ENCODE data around the gene MCM9.

- TF ChIP-seq, protein P1, sequence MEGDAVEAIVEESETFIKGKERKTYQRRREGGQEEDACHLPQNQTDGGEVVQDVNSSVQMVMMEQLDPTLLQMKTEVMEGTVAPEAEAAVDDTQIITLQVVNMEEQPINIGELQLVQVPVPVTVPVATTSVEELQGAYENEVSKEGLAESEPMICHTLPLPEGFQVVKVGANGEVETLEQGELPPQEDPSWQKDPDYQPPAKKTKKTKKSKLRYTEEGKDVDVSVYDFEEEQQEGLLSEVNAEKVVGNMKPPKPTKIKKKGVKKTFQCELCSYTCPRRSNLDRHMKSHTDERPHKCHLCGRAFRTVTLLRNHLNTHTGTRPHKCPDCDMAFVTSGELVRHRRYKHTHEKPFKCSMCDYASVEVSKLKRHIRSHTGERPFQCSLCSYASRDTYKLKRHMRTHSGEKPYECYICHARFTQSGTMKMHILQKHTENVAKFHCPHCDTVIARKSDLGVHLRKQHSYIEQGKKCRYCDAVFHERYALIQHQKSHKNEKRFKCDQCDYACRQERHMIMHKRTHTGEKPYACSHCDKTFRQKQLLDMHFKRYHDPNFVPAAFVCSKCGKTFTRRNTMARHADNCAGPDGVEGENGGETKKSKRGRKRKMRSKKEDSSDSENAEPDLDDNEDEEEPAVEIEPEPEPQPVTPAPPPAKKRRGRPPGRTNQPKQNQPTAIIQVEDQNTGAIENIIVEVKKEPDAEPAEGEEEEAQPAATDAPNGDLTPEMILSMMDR (IDR thresholded peaks at IDR 0.05; ENCODE audit: insufficient read depth, low read length): no peak
- TF ChIP-seq POLR2AphosphoS5 (IDR thresholded peaks at IDR 0.05; ENCODE audit: low read depth): no peak
Observed at GRCh38 chr6:118856301-118856700, 78.7 kb downstream of the MCM9 start.
